ENCODE data around the gene OPN4. TPM values are rescaled to one million over a fixed set of nuclear protein-coding genes. Genes with fewer than 3 reads are reported as not detected.

OPN4 gene
- total RNA-seq, 1 donor from 2014 or later = not detected

GRCh38 chr10:86685893-86686632 is 31.7 kb downstream of the OPN4 start:
- H3K27ac Mint-ChIP-seq = peak overlapping the region; percentile 89
- H3K27me3 Mint-ChIP-seq (ENCODE audit: insufficient read depth, low read depth) = peaks cover 19% of the 10 kb centered on the region

GRCh38 chr10:86686972-86687371 is 32.6 kb downstream of the OPN4 start:
- Histone ChIP-seq H3K4me1 (peaks cover 17% of the 10 kb centered on the region), H3K27ac (no peak overlapping the region), H3K4me3 (no peak overlapping the region), H3K4me2 (no peak overlapping the region), H3K36me3 (no peaks in the 10 kb centered on the region), H3K27me3 (no peaks in the 10 kb centered on the region), H3F3A (ENCODE audit: low read depth) (no peaks in the 10 kb centered on the region), H4K20me1 (ENCODE audit: low read depth) (no peaks in the 10 kb centered on the region), H3K79me2 (ENCODE audit: low read depth) (no peaks in the 10 kb centered on the region), H3K9ac (no peak overlapping the region), H3K9me3 (ENCODE audit: low read depth) (no peaks in the 10 kb centered on the region), H2AFZ (replicated peaks) (no peak overlapping the region)
- Mint-ChIP-seq H3K27me3 (ENCODE audit: insufficient read depth, low read depth) (peaks cover 16% of the 10 kb centered on the region), H3K27ac (no peak overlapping the region), H3K9me3 (no peaks in the 10 kb centered on the region), H3K4me1 (peaks cover 33% of the 10 kb centered on the region), H3K36me3 (no peaks in the 10 kb centered on the region), H3K4me3 (no peak overlapping the region)
- DNase-seq (ENCODE audit: low spot score) = no peak
- no peak for TF ChIP-seq EZH2 (IDR thresholded peaks at IDR 0.05)
- TF ChIP-seq CTCF (IDR thresholded peaks at IDR 0.05) = no peak
- no peak for TF ChIP-seq EZH2phosphoT487 (IDR thresholded peaks at IDR 0.05)

More at GRCh38 chr10:86685893-86686632, 31.7 kb downstream of the OPN4 start:
- Histone ChIP-seq H3K4me1 (peaks cover 17% of the 10 kb centered on the region), H4K20me1 (ENCODE audit: low read depth) (no peaks in the 10 kb centered on the region), H3F3A (ENCODE audit: low read depth) (no peaks in the 10 kb centered on the region), H3K4me2 (no peak overlapping the region), H3K79me2 (ENCODE audit: low read depth) (no peaks in the 10 kb centered on the region), H3K27ac (no peak overlapping the region), H3K9me3 (ENCODE audit: low read depth) (no peaks in the 10 kb centered on the region), H2AFZ (replicated peaks) (no peak overlapping the region), H3K9ac (no peak overlapping the region), H3K27me3 (no peaks in the 10 kb centered on the region), H3K36me3 (no peaks in the 10 kb centered on the region), H3K4me3 (no peak overlapping the region)
- Mint-ChIP-seq H3K4me1 (peaks cover 33% of the 10 kb centered on the region), H3K9me3 (no peaks in the 10 kb centered on the region), H3K36me3 (no peaks in the 10 kb centered on the region), H3K4me3 (peak overlapping the region; percentile 7)
- TF ChIP-seq EZH2phosphoT487 (IDR thresholded peaks at IDR 0.05) (no peak), EZH2 (IDR thresholded peaks at IDR 0.05) (no peak), CTCF (IDR thresholded peaks at IDR 0.05) (no peak)
- DNase-seq (ENCODE audit: low spot score) = no peak

GRCh38 chr10:86687750-86688149 is 33.4 kb downstream of the OPN4 start:
- H3K36me3 ChIP-seq = no peaks in the 10 kb centered on the region
- H3K27ac ChIP-seq = no peak overlapping the region
- H3K4me1 ChIP-seq = peaks cover 17% of the 10 kb centered on the region
- Mint-ChIP-seq H3K4me1 (peaks cover 33% of the 10 kb centered on the region), H3K9me3 (no peaks in the 10 kb centered on the region), H3K36me3 (no peaks in the 10 kb centered on the region), H3K4me3 (no peak overlapping the region), H3K27ac (no peak overlapping the region), H3K27me3 (ENCODE audit: insufficient read depth, low read depth) (peaks cover 12% of the 10 kb centered on the region)
- DNase-seq (ENCODE audit: low spot score) = no peak
- no peaks in the 10 kb centered on the region for H3K79me2 ChIP-seq (ENCODE audit: low read depth)
- H2AFZ ChIP-seq (replicated peaks) = no peak overlapping the region
- H3F3A ChIP-seq (ENCODE audit: low read depth) = no peaks in the 10 kb centered on the region
- H3K9me3 ChIP-seq (ENCODE audit: low read depth) = no peaks in the 10 kb centered on the region
- no peak overlapping the region for H3K4me3 ChIP-seq
- no peak for TF ChIP-seq EZH2phosphoT487 (IDR thresholded peaks at IDR 0.05)
- TF ChIP-seq EZH2 (IDR thresholded peaks at IDR 0.05) = no peak
- TF ChIP-seq CTCF (IDR thresholded peaks at IDR 0.05) = no peak
- no peak overlapping the region for H3K9ac ChIP-seq
- no peaks in the 10 kb centered on the region for H4K20me1 ChIP-seq (ENCODE audit: low read depth)
- no peaks in the 10 kb centered on the region for H3K27me3 ChIP-seq
- H3K4me2 ChIP-seq = no peak overlapping the region
